Measurements from ENCODE around the gene ANKRD31.
"Not testable (repeated sequence)": the region's sequence is repeated elsewhere in the genome, so short reads cannot be mapped to it uniquely, and the experiment has no call there.

Gene ANKRD31, protein sequence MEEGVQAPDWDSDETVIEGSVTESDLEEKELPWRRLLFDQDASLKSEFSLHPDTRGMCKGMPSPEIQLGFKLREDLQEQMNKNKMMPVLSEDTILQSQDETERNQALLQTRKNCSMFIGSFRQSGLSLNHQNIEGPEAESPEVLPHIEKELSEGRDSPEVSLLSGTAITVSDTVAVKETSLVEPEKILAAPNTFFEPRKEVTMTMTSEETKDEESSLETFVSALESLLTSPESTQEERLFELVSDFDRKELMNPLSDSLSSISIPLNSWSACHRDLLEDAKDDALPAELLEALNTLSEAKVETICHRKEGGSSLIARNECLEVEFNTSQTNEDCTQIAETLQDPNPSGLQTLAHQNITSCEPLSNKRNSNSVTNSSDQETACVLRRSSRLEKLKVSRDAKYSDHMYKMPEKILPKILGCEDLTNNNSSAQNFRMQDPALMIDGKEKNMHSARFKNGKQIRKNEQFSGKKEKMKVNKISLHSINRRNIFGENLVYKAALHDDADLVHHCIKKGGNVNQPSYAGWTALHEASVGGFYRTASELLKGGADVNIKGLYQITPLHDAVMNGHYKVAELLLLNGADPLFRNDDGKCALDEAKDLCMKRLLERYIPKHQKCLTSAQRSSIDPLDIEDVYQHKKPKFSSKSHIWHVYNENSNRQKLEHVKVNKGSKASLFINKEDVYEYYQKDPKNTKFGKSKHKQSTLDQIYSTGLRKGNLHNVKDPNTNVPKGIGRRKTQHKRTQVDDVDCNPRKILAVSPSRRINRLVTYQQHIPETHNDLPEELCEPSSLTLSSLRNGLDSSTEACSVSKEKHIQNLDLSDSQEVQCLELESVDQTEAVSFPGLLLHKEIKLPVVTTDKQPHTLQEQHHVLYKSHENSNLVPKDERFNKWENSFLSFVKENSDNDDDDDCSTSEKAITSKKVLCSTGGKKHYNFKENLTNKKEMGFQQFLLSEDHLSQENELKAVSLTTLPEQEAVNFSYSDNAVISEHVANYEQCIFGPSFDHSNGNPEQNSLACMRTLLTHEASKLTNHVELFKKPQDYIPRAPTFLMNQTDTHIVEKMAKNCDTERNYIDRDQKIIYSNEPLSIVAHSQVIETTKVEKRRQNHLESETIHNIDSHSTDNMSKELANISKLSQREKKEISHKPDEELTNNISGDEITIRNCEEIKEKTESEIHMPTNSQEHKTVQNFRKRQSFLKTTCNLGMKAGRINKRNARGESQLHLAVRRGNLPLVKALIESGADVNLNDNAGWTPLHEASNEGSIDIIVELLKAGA (N-terminal part only)

GRCh38 chr5:75236322-75237316 lies at the start of gene ANKRD31:
Gene ANKRD31, minus strand, starts transcription at chr5:75236878. Its CDS starts 192 bp downstream, at chr5:75236686.
- peak; percentile 94 for DNase-seq (ENCODE audit: low read depth, low spot score)

DNA sequence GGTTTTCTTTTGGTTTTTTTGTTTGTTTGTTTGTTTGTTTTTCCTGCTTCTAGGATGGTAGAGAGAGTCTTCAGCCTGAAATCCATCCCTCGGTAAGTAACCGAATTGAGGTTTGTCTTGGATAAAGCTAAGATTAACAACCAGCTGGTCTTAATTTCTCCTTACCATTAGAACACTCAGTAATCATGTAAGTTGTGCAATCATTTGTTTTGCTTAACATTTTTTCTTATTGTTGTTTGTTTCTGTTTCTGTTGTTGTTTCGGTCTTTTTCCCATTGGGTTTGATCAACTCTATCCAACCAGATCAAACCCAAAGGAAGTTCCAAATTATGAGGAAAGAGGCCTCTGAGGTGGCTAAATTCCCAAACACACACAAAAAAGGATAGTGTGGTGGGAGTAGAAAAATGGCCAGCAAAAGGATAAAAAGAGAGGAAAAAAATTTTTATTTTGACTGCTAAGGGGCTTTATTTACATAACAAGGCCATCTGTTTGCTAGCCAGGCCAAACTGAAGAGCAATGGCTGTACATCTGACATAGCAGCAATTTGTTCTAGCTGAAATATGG lies 49.6 kb upstream of the ANKRD31 start:
- DNase-seq (ENCODE audit: low read depth, low spot score), result no peak

GRCh38 chr5:75282581-75282980 lies 45.9 kb upstream of the ANKRD31 start:
- no peak for DNase-seq (ENCODE audit: low read depth, low spot score)

- peak; percentile 3 for DNase-seq (ENCODE audit: low read depth, low spot score)
Observed at GRCh38 chr5:75281716-75282465, 45.2 kb upstream of the ANKRD31 start.

- DNase-seq (ENCODE audit: low read depth, low spot score), result no peak
Observed at GRCh38 chr5:75279321-75279720, 42.6 kb upstream of the ANKRD31 start.

GRCh38 chr5:75277463-75277862 lies 40.8 kb upstream of the ANKRD31 start:
- DNase-seq (ENCODE audit: low read depth, low spot score), result no peak

DNA sequence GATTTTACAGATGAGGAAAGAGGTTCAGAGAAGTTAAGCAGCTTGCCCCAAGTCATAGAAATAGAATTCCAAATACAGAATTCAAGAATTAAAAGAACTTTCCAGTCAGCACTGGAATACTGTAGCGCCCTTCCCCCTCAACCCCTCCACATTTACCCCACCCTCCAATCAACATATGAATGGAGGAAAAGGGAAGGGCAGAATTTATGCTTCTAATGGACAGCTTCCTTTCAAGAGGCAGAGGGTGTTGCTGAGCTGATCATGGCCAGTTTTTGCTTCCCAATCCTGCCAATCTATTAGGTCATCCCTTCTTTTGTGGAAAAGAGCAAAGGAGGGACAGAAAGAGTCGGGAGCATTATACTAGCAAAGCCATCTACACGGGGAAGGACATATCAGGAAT lies 39.1 kb upstream of the ANKRD31 start:
- no peak for DNase-seq (ENCODE audit: low read depth, low spot score)

- no peak for DNase-seq (ENCODE audit: low read depth, low spot score)
Observed at GRCh38 chr5:75275147-75275546, 38.5 kb upstream of the ANKRD31 start.

DNA sequence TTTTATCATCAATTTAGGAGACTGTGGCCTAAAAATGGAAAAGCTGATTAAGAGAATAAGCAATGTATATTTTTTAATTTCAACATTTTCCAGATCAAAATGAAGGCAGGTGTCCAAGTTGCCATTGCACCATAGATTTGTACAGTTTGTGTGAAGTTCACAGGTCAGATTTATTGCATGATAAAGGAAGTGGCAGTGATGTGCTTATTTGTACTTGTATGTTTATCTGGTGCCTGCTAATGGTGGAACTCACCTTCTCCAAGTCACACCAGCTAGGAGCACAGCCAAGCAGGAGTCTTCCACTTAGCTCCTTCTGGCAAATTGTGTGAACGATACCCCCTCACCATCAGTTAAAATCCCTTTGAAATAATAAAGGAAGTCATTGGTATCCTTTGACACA lies 37.8 kb upstream of the ANKRD31 start:
- DNase-seq (ENCODE audit: low read depth, low spot score), result no peak

GRCh38 chr5:75270605-75271004 lies 33.9 kb upstream of the ANKRD31 start:
- DNase-seq (ENCODE audit: low read depth, low spot score), result not testable (repeated sequence)

DNA sequence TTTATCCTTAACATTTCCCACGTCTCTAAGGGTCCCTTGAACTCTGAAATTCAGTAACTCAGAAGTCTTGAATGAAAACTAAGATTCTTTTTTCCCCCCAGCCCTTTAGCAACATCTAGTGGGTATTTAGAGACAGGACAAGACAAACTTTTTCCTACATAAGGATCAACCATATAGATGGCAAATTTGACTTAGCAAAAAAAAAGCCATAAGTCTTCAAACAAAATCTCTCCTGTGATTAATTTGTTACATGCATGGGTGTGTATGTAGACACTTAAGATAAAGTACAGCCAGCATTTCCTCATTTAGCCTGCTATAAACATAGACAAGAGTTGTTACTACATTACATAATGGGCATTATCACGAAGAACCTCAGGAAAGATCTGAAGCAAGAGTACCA lies 29.1 kb upstream of the ANKRD31 start:
- DNase-seq (ENCODE audit: low read depth, low spot score), result peak; percentile 30

GRCh38 chr5:75262271-75262670 lies 25.6 kb upstream of the ANKRD31 start:
- no peak for DNase-seq (ENCODE audit: low read depth, low spot score)

- no peak for DNase-seq (ENCODE audit: low read depth, low spot score)
Observed at GRCh38 chr5:75260708-75261107, 24.0 kb upstream of the ANKRD31 start.

GRCh38 chr5:75250452-75250851 lies 13.8 kb upstream of the ANKRD31 start:
- not testable (repeated sequence) for DNase-seq (ENCODE audit: low read depth, low spot score)

DNA sequence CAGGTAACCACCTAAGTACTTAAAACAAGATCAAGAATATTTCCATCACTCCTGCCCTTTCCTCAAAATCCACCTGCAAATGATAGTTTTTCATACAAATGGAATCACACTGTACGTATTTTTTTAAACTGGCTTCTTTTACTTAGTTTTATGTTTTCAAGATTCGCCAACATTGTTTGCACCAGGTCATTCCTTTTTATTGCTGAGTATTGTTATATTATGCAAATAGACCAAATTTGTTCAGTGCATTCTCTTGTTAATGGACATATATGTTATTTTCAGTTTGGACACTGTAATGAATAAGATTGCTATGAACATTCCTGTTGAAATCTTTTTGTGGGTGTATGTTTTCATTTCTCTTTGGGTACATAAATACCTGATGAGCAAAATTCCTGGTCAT lies 8.3 kb upstream of the ANKRD31 start:
- DNase-seq (ENCODE audit: low read depth, low spot score), result no peak

- no peak for DNase-seq (ENCODE audit: low read depth, low spot score)
Observed at GRCh38 chr5:75243510-75243909, 6.8 kb upstream of the ANKRD31 start.

DNA sequence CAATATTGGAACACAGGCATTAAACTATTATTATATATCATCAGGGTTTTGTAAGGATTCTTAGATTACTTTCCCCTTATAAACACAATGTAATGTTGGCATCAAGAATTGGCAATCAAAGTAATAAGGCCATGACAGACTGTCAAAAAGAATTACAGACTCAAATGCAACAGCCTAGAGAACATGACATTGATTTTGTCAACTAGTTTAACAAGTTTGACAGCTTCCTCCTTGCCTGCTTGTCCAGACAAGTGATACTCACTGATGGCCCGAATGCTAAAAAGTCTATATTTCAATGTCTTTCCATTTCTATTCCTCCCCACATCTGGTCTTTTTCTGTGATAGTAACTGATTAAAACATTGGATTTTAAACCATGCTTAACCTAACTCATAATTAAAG lies 6.4 kb upstream of the ANKRD31 start:
- DNase-seq (ENCODE audit: low read depth, low spot score), result no peak

DNA sequence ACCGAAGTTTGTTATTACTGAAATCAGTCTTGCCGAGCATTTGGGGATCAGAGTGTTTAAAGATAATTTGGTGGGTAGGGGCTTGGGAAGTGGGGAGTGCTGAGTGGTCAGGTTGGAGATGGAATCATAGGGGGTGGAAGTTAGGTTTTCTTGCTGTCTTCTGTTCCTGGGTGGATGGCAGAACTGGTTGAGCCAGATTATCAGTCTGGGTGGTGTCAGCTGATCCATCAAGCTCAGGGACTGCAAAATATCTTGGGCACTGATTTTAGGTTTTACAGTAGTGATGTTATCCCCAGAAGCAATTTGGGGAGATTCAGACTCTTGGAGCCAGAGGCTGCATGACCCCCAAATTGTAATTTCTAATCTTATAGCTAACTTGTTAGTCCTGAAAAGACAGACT lies 5.4 kb upstream of the ANKRD31 start:
- no peak for DNase-seq (ENCODE audit: low read depth, low spot score)

- DNase-seq (ENCODE audit: low read depth, low spot score), result peak; percentile 65
Observed at GRCh38 chr5:75239681-75240080, 3.0 kb upstream of the ANKRD31 start.

- no peak for DNase-seq (ENCODE audit: low read depth, low spot score)
Observed at GRCh38 chr5:75235711-75236110, 967 bp downstream of the ANKRD31 start.

Measured in astrocyte of the hippocampus (primary cell).